ENCODE measurements around the gene GNAO1.
"Not testable (repeated sequence)": the region's sequence is repeated elsewhere in the genome, so short reads cannot be mapped to it uniquely, and the experiment has no call there.

Gene GNAO1

GRCh38 chr16:56365552-56365951 lies 174.3 kb downstream of the GNAO1 start:
- DNase-seq (ENCODE audit: low read depth) = no peak

GRCh38 chr16:56366945-56367344 lies 175.7 kb downstream of the GNAO1 start:
- no peak for DNase-seq (ENCODE audit: low read depth)

- no peak for DNase-seq (ENCODE audit: low read depth)
Measured at GRCh38 chr16:56367764-56368163, 176.5 kb downstream of the GNAO1 start.

DNA sequence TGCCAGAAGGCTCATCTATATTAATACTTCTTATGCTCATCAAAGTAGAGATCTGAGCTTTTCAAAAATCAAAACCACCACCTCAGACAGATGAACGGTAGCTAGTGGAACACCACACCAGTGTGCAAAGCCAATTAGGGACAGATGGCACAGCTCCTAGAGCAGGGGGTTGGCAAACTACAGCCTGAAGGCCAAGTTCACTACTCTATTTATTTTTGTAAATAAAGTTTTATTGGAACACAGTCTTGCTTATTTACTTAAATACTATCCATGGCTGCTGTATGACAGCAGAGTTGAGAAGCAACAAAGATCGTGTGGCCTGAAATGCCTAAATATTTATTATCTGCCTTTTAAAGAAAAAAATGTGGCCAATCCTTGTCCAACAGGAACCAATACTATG lies 177.3 kb downstream of the GNAO1 start:
- DNase-seq (ENCODE audit: low read depth) = no peak

DNA sequence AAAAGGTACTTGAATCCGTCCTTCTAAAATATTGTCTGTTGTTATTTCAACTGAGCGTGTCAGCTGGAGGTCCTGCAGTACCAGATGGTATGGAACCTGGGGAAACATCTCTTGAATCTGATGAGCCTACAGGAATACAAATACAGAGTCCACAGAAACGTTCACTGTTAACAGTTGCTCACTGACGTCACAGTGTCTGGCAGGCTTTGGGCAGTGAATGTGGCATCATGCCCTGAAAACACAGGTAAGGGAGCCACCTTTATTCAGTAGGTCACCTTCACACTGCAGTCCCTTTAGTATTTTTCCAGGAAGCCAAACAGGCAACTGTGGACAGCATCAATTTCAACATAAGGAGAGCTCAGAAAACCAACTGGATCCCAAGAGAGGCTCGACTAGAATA lies 177.9 kb downstream of the GNAO1 start:
- DNase-seq (ENCODE audit: low read depth) = no peak

DNA sequence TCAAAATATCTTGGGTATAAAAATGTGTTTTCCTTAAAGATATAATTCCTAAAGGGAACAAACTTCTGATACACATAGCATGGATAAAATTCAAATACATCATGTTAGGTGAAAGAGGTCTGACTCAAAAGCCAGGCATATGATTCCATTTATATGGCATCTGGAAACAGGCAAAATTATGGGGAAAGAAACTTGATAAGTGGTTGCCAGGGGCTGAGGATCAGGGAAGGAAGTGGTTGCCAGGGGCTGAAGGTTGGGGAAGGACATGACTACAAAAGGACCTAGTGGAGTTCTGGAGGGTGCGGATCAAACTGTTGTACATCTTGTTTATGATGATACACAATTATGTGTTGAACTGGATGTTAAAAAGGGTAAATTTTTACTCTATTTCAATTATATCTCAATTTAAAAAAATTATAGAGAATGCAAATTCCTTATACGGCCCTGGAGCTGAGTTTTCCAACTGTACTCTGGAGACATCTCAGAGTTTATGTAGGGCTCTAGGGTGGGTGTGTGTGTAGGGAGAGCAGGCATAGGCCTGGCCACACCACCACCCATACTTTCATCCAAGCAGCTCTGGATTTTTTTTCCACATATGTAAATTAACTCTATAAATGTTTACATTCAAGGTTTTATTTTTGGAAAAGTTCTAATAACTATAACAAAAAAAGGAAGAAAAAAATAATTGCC lies 179.0 kb downstream of the GNAO1 start:
- DNase-seq (ENCODE audit: low read depth) = no peak

DNA sequence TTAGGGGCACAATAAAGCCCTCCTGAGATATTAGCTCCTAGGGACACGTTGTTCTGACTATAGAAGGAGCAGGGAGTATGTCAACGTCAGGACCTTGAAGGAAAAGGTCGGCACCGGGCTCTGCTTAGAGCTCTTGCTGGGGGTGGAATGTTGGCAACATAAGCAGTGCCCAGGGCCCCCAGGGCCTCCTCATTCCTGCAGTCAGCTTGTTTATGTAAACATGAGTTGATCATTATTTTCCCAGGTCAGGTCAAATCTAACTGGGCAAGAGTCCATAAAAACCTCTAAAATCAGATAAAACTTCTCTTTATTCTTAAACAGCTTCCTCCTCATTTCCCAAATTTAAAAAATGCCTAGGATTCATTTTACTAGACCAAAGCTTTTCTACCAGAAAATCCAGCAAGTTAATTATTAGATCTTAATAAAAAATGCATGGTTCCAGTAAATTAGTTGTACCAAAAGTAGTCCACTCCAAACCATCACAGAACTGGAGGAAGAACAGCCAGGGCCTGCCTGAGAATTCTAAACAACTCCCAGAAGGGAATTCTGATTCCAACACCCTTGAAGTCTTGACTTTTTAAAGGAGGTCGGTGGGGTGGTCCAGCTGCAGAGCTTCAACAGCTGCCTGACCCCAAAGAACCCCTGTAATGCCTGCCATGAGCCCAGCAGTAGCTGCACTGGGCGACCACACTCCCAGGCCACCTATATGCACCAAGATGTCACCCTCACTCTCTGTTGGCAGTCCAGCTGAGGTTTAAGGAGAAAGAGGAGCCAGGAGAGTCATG lies 179.8 kb downstream of the GNAO1 start:
- DNase-seq (ENCODE audit: low read depth) = no peak

GRCh38 chr16:56371660-56371937 lies 180.3 kb downstream of the GNAO1 start:
- DNase-seq (ENCODE audit: low read depth) = no peak

- no peak for DNase-seq (ENCODE audit: low read depth)
Measured at GRCh38 chr16:56372013-56372634, 180.8 kb downstream of the GNAO1 start.

- no peak for DNase-seq (ENCODE audit: low read depth)
Measured at GRCh38 chr16:56373003-56373402, 181.7 kb downstream of the GNAO1 start.

DNA sequence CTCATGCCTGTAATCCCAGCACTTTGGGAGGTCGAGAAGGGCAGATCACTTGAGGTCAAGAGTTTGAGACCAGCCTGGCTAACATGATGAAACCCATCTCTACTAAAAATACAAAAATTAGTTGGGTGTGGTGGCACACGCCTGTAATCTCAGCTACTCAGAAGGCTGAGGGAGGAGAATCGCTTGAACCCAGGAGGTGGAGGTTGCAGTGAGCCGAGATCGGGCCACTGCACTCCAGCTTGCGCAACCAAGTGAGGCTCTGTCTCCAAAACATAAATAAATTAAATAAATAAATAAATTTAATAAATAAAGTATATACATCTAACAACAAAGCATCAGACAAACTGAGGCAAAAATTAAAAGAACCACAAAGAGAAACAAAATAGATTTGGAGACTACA lies 184.5 kb downstream of the GNAO1 start:
- not testable (repeated sequence) for DNase-seq (ENCODE audit: low read depth)

GRCh38 chr16:56379044-56379443 lies 187.8 kb downstream of the GNAO1 start:
- DNase-seq (ENCODE audit: low read depth) = not testable (repeated sequence)

- not testable (repeated sequence) for DNase-seq (ENCODE audit: low read depth)
Measured at GRCh38 chr16:56380778-56381485, 189.6 kb downstream of the GNAO1 start.

- no peak for DNase-seq (ENCODE audit: low read depth)
Measured at GRCh38 chr16:56382459-56382858, 191.2 kb downstream of the GNAO1 start.

DNA sequence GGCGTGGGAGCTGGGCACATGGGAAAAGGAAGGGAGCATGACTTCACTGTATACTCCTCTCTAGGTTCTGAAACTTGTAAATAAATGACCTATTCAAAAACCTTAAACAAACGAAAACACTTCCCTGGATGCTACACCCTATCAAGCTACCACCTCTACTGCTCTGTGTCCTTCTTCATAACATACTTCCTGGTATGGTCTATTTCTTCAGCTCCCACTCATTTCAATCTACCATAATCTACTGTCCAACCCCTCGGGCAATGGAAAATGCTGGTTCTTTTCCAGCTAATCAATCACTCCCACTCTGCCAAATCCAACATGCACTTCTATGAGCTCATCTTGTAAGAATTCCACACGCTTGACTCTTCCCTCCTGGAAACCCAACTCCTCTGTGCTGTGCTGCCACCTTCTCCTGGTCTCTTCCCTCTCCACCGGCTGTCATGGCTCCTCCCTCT lies 191.6 kb downstream of the GNAO1 start:
- DNase-seq (ENCODE audit: low read depth) = no peak

DNA sequence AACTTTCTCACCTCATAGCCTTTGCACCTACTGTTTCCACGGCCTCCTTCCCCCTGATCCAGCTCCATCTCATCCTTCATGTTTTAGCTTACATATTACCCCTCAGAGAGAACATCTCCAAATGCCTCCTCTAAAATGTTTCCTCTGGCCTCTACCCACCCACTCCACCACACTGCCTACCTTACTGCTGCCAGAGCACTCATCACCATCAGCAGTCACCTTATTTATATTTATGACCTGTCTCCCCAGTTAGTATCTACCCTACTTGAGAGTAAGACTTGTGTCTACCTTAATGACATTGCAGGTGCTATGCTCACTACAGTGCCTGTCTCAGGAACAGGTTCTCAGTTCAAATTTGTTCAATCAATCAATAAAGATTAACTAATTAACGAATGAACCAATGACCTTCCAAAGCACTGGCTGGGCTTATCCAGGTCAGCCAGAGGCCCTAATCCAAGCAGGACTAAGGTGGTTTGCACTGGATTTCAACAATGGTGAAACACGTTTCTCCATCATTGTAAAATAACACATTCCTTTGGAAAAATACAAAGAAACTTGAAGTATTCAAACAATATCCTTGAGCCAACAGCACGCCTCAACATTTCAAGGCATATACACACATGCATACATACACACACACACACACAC lies 192.9 kb downstream of the GNAO1 start:
- DNase-seq (ENCODE audit: low read depth) = no peak

- no peak for DNase-seq (ENCODE audit: low read depth)
Measured at GRCh38 chr16:56387396-56387795, 196.1 kb downstream of the GNAO1 start.

DNA sequence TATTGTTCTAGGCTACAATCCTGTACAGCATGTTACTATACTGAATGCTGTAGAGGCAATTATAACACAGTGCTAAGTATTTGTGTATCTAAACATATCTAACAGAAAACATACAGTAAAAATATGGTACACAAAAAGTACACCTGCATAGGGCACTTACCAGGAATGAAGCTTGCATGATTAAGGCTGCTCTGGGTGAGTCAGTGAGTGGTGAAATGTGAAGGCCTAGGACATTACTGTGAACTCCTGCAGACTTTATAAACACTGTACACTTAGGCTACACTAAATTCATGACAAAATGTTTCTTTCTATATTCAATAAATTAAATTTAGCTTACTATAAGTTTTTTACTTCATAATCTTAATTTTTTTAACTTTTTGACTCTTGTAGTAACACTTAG lies 196.9 kb downstream of the GNAO1 start:
- no peak for DNase-seq (ENCODE audit: low read depth)

DNA sequence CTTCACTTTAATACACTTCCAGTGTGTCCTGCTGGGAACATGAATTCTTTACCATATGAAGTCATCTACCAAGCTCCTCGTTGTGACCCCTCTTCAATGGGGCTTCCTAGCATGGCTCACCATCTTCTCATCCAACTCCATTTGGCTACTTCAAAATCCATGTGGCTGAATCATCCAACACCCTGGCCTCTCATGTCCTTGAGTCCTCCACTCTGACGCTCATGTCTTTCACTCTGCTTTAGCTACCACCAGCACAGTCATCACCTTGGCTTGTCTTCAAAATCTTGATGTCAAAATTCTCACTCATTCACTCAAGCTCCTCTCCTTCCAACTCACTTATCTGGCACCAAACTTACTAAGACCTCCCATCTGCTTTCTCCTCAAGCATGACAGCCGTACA lies 198.3 kb downstream of the GNAO1 start:
- DNase-seq (ENCODE audit: low read depth) = peak; percentile 94

- DNase-seq (ENCODE audit: low read depth) = not testable (repeated sequence)
Measured at GRCh38 chr16:56396724-56397123, 205.4 kb downstream of the GNAO1 start.

- no peak for DNase-seq (ENCODE audit: low read depth)
Measured at GRCh38 chr16:56399047-56399446, 207.8 kb downstream of the GNAO1 start.

DNA sequence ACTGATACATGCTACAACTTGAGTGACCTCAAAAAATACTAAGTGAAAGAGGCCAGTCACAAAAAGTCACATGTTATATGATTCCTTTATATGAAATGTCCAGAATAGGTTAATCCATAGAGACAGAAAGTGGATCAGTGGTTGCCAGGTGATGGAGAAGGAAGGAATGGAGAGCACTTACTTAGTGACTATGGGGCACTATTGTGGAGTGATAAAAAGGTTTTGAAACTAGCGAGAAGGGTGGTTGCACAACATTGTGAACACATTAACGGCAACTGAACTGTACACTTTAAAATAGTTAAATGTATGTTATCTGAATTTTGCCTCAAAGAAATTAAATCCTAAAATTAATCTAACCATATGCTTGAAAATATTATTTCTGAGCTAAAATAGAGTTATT lies 208.2 kb downstream of the GNAO1 start:
- DNase-seq (ENCODE audit: low read depth) = no peak

Measured in GM04504 (cell line).